Measurements from ENCODE around the gene TNFRSF19.
A peak's percentile ranks its signal among the peaks of the same experiment; 100 is the strongest.

Gene TNFRSF19

DNA sequence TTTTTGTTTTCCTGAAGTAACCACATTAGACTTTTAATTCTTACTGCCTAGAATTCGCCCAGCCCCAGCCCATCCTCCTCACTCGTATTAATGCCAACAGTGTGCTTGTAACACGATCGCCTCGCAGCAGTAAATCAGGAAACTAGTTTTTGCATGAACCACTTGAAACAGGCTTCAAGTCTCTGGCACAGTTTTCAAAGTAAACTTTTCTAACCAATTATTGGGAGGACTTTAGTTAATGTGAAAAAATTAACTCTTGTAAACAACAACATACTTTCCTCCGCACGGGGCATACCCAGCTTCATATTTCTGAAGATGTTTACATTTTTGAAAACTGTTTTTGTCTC, 39.2 kb downstream of the TNFRSF19 start:
- DNase-seq: peak; percentile 52

DNA sequence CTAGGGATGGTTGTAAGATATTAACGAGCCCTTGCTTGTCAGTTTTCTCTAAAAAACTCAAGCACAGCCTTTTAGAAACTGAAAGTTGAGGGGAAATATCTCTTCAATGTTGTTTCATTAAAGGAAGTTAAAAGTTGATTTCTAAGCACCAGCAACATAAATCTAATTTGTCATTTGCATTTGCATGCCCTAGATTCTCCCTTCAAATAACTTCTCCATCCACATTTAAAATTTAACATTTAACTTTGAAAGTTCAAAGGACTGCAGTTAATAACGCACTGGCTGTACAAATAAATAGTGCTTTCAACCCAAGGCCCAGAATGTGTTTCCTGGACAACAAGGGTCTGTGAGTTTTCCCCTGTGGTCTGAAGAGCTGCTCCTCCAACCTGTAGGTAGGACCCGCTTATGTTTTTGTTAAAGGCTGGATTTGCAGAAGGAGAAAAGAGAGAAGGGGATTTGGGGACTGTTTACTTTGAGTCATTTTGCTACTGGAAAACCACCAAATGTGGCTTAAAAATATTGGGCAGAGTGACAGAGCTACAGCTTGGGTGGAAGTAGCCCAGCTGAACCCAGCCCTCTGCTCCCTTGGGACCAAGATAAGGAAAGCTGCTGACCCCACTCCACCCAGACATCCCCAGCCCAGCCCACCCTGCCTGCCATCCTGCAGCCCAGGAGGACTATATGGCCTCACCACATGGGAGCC, 39.8 kb downstream of the TNFRSF19 start:
- DNase-seq: peak; percentile 48

DNA sequence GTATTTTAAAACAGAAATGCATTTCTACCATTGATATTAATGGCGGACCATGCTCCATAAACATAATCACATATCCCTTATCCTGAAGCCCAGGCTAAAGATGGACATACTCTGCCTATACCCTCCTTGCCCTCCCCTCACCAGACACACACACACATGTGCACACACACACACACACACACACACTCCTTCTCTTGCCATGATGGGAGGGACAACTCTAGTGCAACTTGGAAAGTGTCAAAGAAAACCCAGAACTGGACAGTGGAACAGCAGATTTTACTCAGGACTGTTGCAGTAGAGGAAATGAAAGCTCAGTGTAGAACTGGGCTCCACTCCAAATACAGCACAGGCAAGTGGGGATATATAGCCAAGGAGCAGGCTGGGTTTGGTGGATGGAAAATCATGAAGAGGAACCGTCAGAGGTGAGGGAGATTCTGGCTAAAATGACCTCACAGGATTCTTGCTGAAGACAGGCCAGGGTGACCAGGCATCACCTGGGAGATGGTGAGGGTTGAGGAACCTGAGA, 40.8 kb downstream of the TNFRSF19 start:
- no peak for DNase-seq

DNA sequence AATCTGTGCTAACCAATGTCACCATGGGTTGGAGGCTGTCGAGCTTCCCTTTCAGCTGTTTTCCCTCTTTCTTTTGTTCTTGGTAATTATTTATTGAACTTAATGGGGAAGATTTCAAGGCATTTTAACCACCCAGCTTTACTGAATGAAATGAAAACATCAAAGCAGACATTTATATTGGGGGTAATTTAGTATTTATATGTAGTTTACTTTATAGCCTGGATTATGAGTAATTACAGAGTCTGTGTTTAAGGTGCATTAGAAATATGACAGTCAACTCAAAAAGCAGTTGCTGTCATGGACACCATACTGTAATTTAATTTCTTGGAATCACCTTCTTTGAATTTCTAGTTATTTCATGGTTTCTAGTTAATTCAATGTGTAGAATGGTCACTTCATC, 42.0 kb downstream of the TNFRSF19 start:
- no peak for DNase-seq

DNA sequence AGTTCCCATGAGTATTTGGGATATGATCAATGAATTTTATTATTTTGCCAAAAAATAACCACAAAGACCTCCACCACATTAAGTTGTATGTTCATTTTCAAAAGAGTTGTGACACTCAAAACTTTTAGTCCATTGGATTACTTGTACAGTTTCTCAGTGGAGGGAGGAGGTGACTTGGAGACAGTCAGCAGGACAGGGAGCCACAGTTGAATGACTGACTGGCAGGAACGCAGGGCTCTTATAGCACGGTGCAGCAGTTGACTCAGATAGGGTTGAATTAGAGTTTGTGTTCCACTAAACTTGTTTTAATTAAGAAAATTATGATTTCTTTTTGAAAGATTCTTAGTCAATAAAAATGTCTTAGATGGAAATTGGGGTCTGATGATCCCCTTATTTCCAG, 42.5 kb downstream of the TNFRSF19 start:
- DNase-seq: no peak

DNA sequence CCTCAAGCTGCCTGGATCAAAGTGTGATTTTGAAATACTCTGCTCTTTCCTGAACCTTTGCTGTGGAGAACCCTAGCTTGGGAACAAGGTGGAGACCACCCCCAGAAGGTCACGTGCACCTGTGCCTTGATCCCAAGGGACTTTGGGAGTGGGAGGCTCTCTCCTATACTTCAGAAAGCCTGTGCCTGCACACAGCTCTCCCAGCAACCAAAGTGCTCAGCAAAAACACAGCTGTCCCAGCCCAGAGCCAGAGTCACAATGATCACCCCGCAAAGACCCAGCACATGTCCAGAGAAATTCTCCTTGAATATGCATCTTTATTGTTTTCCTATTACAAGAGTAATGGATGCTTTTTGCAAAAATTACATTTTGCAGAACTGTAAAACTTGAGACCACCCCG, 43.4 kb downstream of the TNFRSF19 start:
- DNase-seq: no peak

DNA sequence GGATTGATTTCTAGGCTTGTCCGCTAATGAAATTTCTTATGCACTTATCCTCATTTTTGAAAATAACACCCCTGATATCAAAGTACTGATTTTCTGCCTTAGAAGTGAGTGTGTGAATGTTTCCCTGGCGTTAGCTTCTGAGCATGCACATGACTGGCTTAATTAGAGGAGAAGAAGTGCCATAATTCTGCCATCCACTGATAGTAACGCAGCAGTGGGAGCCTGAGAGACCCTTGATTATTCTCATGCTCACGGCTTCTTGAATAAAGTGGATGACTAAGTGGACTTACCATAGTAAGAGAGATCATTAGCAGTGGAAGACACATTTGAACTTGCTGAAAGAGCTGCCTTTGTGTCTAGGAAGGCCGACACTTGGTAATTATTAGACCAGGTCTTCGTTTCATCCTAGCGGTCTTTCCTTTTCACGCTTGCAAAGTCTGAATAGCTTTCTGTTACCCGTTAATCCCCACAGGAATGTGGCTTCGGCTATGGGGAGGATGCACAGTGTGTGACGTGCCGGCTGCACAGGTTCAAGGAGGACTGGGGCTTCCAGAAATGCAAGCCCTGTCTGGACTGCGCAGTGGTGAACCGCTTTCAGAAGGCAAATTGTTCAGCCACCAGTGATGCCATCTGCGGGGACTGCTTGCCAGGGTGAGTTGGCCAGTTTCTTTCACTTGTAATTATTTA, 45.3 kb downstream of the TNFRSF19 start:
- DNase-seq: no peak

DNA sequence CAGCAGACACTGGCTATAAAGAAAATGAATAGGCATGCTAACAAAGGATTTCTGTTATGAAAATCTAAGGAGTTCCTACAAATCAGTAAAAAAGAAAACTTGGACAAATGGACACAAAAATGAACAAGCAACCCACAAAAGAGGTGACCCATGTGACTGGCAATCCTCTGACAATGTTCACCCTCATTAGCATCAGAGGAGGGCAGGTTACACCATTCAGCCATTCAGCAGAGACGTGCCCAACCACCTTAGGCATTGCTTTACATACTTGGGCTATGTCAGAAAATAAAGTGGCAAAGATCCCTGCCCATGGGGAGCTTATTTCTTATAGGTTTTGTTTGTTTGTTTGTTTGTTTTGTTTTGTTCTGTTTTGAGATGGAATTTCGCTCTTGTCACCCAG, 46.0 kb downstream of the TNFRSF19 start:
- DNase-seq: no peak

DNA sequence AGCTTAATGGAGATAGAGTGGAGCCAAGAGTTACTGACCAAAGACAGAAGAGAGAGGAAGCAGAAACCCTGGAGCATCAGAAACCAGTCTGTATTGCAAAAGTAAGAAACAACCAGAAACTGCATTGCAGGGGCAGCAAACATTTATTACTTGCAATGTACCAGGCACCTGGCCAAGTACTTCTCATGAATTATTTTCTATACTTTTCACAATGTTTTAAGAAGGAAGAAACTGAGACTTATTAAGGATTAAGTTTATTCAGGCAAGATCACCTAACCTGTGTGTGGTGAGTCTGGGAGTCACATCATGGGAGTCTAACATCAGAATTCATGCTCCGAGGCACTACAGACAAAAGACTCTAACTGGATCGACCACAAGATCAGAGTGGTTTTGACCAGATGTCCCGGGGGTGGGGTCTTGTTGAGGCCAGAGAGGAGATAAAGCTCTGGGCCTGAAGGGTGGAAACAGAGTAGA, 47.4 kb downstream of the TNFRSF19 start:
- peak; percentile 82 for DNase-seq

DNA sequence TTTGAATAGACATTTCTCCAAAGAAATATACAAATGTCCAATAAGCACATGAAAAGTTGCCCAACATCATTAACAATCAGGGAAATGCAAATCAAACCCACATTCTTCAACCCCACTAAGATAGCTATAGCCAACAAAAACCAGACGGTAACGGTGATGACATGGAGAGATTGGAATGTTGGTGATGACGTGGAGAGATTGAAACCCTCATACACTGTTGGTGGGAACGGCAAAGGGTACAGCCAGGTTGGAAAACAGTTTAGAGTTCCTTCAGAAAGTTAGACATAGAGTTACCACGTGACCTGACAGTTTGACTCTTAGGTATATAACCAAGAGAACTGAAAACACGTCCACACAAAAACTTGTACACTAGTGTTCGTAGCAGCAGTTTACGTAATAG, 48.1 kb downstream of the TNFRSF19 start:
- no peak for DNase-seq

DNA sequence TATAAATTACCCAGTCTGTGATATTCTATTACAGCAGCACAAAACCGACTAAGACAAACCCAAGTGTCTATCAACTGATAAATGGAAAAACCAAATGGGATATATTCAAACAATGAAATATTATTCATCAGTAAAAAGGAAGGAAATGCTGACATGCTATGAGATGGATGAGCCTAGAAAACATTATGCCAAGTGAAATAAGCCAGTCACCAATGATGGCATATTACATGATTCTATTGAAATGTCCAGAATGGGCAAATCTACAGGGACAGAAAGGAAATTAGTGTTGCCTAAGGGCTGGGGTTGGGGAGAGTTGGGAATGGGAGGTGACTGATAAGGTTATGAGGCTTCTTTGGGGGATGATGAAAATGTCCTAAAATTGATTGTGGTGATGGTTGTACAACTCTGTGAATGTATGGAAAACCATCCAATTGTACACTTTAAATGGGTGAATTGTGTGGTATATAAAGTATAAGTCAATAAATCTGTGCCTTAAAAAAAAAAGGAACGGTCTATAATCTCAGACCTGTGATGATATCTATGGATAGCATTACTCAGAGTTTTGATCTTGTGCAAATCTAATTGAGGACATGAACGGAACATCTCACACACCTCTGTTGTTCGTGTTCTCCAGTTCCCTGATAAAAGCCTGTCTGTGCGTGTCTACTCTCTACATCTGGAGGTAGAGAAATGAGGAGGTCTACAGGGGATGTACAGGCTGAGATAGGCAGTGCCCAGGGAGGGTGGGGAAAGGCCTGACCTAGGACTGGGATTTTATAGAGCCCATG, 49.0 kb downstream of the TNFRSF19 start:
- no peak for DNase-seq

DNA sequence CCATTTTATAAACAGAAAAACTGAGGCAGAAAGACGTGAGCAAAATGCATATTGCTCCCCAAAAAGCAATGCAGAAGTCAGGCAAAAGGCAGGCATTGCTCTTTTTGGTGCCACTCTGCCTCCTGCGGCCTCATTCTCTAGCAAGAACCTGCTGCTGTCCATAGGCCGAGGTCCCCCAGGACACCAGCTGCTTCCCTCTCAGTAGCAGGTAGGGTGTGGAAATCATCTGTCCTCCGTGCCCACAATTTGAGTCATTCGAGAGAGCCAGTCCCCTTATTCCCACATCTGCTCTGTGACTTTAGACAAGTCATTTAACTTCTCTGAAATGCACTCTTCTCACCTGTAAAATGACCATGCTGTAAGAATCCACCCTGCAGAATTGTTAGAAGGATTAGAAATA, 50.0 kb downstream of the TNFRSF19 start:
- no peak for DNase-seq

DNA sequence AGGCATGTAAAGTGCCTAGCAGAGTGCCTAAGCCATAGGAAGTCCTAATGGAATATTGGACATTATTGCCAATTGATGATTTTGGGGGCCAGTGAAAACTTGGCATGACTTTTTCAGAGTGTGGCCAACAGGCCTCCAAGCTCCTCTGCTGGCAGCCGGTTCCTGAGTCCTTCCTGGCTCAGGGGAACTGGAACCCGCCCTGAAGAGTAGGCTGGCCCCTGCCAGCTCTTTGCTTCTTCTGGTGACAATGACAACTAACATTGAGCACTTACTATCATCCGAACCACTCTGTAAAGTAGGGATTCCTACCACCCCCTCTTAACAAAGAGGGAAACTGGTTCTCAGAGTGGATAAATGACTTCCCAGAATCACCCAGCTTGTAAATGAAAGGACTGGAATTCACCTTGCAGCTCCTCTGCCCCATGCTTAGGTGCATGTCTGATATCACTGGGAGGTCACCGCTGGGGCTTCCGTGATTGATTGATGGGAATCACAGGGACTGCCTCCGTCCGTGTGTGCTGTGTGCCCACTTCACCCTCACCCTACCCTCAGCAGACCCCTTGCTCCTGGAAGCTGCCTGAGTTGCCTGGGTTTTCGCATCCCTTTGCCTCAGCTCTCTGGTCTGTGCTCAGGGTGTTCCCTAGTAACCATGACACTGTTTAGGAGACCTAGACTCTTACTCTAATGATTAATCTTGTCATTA, 50.6 kb downstream of the TNFRSF19 start:
- DNase-seq: no peak

DNA sequence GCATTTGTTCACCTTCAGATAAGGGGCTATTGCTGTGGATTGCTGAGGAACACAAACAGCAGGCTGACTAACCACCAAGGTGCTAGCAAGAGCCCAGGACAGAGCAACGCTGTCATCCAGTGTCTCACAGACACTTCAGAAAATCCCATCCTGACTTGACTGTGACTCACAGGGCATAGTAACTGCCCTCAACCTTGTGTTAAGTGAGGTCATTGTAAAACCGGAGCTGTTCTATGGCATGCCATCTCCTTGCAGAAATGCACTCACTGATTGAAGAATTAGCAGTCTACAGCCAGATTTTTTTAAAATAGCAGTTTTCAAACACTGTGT, 51.1 kb downstream of the TNFRSF19 start:
- no peak for DNase-seq

DNA sequence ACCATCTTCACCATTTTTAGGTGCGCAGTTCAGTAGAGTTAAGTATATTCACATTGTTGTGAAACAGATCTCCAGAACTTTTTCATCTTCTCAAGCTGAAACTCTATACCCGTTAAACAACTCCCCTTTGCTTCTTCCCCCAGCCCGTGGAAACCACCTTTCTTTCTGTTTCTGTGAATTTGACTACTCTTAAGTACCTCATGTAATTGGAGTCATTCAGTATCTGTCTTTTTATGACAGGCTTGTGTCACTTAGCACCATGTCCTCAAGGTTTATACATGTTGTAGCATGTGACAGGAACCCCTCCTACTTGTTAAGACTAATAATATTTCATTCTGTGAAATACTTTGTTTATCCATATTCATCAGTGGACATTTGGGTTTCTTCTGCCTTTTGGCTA, 52.8 kb downstream of the TNFRSF19 start:
- no peak for DNase-seq

DNA sequence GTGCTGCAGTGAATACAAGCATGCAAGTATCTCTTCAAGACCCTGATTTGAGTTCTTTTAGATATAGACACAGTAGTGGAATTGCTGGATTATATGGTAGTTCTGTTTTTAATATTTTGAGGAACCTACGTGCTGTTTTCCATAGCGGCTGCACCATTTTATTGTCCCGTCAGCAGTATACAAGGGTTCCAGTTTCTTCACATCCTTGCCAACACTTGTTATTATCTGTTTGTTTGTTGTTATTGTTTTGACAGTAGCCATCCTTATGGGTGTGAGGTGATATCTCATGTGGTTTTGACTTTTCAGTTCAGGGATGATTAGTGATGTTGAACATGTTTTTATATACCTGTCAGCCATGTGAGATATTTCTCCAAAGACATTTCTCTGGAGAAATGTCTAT, 53.2 kb downstream of the TNFRSF19 start:
- no peak for DNase-seq

DNA sequence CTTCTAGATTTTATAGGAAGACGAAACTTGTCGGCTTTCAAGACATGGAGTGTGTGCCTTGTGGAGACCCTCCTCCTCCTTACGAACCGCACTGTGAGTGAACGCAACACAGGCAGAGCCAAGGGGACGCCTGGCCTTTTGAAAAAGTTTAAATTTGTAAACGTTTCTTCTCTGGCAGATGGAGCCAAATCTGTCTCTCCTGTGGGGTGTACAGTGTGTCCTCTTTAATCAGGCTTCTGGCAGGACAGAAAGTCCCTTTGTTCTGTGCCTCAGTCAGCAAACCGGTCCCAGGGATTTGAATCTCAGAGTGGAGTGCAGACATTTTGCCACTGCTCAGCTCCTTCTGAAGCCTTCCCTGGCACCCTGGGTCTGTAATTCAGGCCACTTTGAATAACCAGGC, 56.5 kb downstream of the TNFRSF19 start:
- no peak for DNase-seq

DNA sequence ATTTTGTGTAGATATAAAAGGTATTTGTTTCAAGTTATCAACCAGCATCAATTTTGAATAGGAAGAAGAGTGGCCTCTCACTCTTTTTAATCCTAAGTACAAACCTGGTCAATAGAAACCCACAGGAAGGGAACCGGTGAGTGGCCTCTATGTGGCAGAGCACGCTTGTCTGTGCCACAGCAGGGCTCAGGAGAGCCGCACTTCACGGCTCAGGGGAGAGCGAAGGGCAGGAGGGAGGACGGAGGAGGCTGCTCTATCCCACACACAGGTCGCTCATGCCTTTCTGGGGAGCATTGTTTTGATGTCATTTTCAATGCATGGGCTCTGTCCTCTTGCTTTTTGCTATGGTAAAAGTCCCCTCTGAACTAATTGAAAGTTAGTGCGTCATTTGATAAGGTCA, 57.2 kb downstream of the TNFRSF19 start:
- DNase-seq: no peak

DNA sequence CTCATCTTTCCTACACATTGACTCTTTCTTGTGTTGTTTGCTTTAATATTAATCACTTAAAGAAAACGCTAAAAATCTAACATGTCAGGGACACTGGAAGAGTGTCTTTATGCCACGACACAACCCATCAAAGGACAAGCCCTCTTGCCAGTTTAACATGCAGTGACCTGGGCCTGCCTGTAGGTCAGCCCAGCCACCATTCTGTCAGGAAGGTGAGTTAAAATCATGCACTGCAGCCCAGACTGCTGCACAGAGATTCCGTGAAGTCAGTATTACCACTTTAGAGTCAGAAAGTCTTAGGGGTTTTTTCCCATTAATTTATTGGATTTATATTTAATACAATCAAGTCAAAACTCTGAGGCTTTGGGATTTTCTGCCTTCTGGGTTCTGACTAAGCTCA, 58.0 kb downstream of the TNFRSF19 start:
- no peak for DNase-seq

DNA sequence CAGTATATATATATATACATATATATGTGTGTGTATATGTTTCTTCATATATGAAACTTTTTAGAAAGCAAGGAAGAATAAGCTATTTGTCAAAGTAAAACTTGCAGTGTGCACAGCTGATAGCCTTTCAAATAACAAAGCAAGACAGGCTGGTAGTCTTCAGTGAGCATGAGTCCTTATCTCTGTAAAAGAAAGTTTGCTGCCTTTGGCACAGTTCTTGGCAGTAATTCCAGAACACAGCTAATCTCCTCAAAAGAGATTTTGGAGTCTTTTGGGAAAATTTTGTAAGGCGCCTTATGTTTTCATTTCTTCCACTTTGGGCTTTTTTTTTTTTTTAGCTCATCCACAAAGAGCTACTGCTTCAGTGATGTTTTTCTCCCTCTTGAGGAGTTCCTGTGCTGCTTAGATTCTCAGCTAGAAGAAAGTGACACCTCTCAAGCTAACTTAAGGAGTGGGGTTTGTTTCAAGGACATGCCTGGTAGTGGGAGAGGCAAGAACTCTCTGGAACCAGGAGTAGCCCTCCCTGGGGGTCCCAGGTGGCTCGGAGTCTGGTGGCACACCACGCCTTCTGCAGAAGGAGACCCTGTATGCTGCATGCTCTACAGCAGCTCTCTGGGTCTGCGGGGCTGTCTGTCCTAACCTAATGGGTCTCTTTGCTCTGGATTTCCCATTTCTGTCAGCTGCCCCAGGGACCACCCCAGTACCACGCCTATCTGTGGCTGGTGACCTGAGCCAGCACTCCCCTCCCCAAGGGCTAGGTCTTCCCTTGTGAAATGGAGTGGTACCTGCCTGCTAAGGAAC, 58.8 kb downstream of the TNFRSF19 start:
- DNase-seq: no peak

DNA sequence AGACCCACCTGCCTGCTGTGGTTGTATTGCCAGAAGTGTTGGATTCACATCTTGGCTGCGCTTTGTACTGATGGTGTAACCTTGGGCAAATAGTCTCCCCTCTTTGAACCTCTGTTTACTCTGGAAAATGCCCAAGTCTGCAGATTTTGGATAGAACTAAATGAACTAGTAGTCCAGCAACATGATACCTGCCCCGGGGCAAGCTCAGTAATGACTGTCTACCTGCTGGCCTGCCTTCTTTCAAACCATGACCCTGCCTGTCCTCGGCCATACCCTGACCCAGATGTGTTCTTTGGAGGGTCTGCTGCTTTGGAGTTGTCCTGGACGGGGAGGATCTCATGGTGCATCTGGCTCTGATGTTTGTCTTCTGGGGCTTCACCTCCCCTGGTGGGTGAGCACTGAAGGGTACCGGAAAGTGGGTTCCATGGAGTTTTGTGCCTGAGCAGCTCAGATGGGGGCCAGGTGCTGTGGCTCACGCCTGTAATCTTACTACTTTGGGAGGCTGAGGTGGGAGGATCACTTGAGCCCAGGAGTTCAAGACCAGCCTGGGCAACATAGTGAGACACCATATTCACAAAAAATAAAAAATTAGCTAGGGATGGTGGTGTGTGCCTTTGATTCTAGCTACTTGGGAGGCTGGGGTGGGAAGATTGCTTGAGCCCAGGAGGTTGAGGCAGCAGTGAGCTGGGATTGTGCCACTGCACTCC, 59.5 kb downstream of the TNFRSF19 start:
- DNase-seq: no peak
